NCI-H1930 (cell line): ENCODE data around the gene GFRA1.

Experiments used
- DNase-seq, 2 experiments: peaks; one replicate each; lab custom pipeline; 2025; lab: John Stamatoyannopoulos, UW

The GFRA1 gene

DNA sequence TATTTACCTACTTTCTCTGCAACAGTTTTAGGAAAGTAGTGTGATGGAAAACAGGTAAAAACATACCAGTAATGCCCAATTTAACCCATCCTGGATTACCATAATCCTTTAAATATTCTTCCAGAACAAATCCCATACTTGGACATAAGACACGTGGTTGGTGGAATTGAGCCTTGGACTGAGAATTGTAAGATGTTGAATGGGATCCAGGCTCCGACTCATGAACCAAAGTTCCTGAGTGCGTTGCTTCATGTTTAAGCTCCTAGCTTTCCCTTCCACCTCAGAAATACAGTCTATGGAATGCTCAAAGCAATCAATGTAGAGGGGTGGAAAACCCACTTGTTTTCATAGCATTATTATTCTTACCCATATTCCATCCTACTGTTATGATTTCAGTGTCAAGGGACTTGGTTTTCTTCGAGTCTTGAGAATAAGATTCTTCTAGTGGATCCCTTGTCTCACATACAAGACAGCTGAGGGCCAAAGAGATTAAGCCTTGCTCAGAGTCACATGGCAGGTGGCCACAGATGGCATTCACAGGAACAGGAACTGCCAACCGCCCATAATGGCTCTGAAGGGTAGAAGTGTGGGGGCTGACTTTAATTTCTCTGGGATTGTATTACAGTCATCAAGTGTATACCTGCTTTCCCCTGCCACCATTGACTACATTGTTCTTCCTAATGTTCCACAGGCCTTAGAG is 171.2 kb downstream of the GFRA1 start:
- DNase-seq, result no peak

- DNase-seq, result no peak
Observed at GRCh38 chr10:116100984-116101383, 172.0 kb downstream of the GFRA1 start.

- DNase-seq, result no peak
Observed at GRCh38 chr10:116099023-116099420, 174.0 kb downstream of the GFRA1 start.

DNA sequence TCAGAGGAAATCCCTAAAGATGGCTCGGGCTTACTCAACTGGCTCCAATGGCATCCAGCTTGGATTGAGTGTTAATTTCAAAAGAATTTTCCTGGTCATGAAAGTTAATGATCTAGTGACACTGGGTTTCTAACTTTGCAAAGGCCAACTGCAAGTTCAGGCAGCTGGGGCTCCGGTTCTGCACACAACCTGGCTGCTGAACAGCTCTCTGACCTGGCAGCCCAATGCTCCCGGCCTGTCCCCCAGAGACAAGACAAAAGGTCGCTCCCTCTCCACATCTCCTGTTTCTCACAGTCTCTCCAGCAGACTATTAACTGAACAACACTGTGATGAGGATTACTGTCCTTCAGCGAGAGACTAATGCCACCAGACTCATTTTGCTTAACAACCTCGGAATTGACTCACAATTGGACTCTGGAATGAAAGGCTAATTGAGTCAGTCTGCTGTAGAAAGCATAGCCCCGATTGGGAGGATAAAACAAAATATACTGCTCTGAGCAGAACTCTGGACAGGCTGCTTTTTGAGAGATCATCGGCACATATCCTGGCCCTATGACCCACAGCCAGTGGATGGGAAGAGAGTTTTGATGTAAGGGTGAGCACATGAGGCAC is 174.5 kb downstream of the GFRA1 start:
- no peak for DNase-seq

GRCh38 chr10:116097239-116097784 is 175.7 kb downstream of the GFRA1 start:
- DNase-seq, result no peak

GRCh38 chr10:116096526-116096925 is 176.5 kb downstream of the GFRA1 start:
- no peak for DNase-seq

DNA sequence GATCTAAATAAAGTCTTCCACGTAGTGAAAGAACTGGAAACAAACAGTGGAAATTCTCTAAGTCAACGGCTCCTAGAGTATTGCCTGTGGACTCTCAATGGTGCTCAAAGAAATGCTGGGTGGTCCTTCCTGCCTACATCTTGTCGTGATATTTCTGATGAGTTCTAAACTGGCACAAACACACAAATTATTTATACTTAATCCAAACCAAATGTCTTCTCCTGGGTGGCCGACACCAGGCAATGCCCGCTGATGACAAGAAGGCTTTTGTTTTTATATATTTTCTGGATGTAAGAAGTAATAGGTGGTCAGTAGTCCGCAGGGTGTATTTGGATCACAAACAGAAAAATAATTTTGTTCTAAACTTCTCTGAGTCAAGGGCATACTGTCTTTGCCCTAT is 178.7 kb downstream of the GFRA1 start:
- DNase-seq, result no peak

- no peak for DNase-seq
Observed at GRCh38 chr10:116093031-116093430, 180.0 kb downstream of the GFRA1 start.

DNA sequence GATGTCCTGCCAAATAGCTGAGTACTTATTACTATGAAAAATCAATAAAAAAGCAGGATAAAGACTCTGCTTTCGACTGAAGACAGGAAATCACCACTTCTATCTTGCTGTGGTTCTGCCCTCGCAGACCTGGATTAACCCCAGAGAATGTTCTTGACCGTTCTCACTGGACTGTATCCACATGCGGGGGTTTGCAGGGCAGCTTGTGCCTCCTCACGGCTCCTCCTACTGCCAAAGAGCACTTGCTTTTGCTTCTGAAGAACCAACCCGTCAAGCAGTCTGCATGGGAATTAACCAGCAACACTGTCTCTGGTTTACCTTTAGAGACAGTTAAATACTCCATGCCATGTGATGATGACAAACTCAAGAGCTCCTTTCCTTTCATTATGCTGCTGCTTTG is 184.0 kb downstream of the GFRA1 start:
- no peak for DNase-seq

- no peak for DNase-seq
Observed at GRCh38 chr10:116085323-116085722, 187.7 kb downstream of the GFRA1 start.

- DNase-seq, result no peak
Observed at GRCh38 chr10:116084161-116084560, 188.8 kb downstream of the GFRA1 start.

DNA sequence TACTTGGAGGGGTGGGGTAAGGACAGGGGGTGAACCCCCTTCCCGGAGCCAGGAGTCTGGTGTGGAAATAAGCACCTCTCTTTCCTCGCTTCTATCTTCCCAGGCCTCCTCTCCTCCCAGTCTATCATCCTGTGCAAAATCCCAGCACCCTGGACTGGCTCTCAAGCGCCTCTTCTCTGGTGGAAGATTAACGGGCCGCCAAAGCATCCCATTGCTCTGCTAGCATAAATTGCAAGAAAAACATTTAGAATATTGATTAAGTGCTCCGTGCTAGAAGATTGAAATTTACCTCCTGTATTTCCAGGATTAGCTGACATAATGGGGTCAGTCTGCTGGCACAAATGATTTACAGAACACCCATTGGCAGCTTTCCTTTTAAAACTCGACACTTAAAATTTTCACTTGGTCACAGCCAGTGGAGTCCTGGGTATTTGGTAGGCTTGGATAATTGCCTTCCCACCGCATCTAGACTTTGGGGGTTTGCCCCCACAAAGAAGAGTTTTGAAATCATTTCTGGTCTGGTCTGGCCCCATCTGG is 189.7 kb downstream of the GFRA1 start:
- no peak for DNase-seq

GRCh38 chr10:116082762-116083161 is 190.2 kb downstream of the GFRA1 start:
- DNase-seq, result no peak

GRCh38 chr10:116082206-116082605 is 190.8 kb downstream of the GFRA1 start:
- no peak for DNase-seq

DNA sequence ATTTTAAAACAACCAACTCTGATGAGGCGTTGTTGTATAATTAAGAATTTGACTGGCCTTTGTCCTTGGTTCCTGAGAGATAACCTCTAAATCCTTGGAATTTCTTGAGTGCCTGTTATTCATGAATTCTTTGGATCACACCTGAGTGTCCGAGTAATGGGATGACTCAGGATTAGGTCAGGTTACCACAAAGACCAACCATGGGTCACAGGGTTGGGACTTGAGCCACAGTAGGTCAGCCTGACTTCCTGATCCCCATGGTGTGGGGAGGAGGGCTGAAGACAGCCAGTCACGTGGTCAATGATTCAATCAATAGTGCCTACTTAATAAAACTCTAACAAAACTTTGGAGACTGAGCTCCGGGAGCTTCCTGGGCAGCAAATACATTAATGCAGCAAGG is 192.5 kb downstream of the GFRA1 start:
- no peak for DNase-seq

GRCh38 chr10:116079355-116079754 is 193.7 kb downstream of the GFRA1 start:
- no peak for DNase-seq

DNA sequence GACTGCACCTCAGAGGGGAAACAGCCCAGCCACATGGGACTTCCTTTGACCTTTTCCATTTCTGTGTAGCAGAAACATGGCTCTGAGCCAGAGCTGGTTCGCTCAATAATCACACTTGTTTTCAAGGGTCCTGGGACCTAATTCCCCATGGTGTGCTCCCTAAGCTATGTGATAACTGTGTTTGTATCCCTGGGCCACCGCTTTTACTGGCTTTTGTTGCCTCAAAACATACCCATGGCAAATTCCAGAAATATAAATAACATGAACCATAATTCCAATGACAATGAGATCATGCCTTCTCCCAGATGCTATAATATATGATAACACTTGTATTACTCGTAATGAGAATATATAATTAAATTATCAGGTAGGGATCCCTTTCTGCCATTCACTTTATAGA is 196.4 kb downstream of the GFRA1 start:
- no peak for DNase-seq

- DNase-seq, result no peak
Observed at GRCh38 chr10:116073510-116073909, 199.5 kb downstream of the GFRA1 start.

GRCh38 chr10:116073001-116073400 is 200.0 kb downstream of the GFRA1 start:
- DNase-seq, result no peak

GRCh38 chr10:116071453-116072148 is 201.4 kb downstream of the GFRA1 start:
- DNase-seq, result no peak

DNA sequence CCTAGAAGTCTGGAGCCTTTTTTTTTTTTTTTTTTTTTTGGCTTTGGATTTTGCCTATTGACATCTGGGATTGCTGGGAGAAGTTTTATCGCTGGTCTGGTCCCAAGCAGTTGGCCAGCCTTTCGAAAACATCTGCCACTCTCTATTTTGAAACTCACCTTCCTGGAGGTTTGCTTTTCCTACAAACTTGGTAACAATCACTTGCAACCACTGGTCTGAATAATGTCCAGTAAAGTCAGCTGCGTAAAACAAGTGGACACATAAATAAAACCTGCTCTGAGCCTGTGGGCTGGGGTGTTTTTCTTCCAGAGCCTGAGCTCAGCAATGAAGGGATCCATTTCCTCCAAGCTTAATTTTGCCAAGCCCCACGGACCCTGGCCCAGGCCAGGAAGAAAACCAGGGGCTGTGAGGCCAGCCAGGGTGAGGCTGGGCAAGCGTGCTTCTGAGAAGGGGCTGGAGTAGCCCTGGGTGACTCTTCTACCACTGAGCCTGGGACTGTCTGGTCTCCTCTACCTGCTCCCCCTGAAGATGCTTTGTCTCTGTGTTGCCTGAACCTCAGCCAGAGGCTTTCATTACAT is 202.2 kb downstream of the GFRA1 start:
- DNase-seq, result no peak

- no peak for DNase-seq
Observed at GRCh38 chr10:116069856-116070255, 203.2 kb downstream of the GFRA1 start.
